Left ventricle myocardium inferior (tissue), 1 donor: Measurements from ENCODE around the gene MICALL1. TPM values are rescaled to one million over a fixed set of nuclear protein-coding genes. Genes with fewer than 3 reads are reported as not detected.

ENCODE experiments used
- DNase-seq: peaks from one replicate; pipeline ENCODE4 v3.0.0-alpha.2; 2020
- H3K27ac ChIP-seq: fragments of 200-600 bp; replicated peaks from 2 replicates; pipeline ENCODE4 v1.8.0; 2021
- H3K27me3 ChIP-seq: fragments of 200-600 bp; 2 replicates; pipeline ENCODE4 v1.8.0; 2021; ENCODE audit warnings: low read depth
- H3K36me3 ChIP-seq: fragments of 200-600 bp; 2 replicates; pipeline ENCODE4 v1.8.0; 2021
- H3K4me1 ChIP-seq: fragments of 200-600 bp; 2 replicates; pipeline ENCODE4 v1.8.0; 2021
- H3K4me3 ChIP-seq: fragments of 200-600 bp; 2 replicates; pipeline ENCODE4 v1.8.0; 2021; ENCODE audit warnings: mild to moderate bottlenecking, moderate library complexity
- H3K9me3 ChIP-seq: fragments of 200-600 bp; replicated peaks from 2 replicates; pipeline ENCODE4 v1.8.0; 2021
- intact Hi-C: fragments of 100-400 bp; cut with micrococcal nuclease; formaldehyde crosslinking; loops from one replicate; pipeline ENCODE4 v1.11.0; 2022
- total RNA-seq: library from RNA; stranded (reverse); fragmentation: NEBNext Ultra II Directional; extraction: Animal tissue kit (Norgen Biotek cat#: 25700); gene quantifications from one replicate; pipeline ENCODE4 v1.2.1, GENCODE V29; 2021
- TF ChIP-seq, protein P1 (sequence below): fragments of 200-600 bp; IDR thresholded peaks from 2 replicates; pipeline ENCODE4 v1.8.0; 2021; ENCODE audit warnings: antibody characterized with exemption, mild to moderate bottlenecking, borderline replicate concordance
- donor health status: DM: no; HTN: yes; CAD: no; lungs with severe emphysema.

The MICALL1 gene
- total RNA-seq, 1 donor from 2014 or later, result 14.8 TPM

DNA sequence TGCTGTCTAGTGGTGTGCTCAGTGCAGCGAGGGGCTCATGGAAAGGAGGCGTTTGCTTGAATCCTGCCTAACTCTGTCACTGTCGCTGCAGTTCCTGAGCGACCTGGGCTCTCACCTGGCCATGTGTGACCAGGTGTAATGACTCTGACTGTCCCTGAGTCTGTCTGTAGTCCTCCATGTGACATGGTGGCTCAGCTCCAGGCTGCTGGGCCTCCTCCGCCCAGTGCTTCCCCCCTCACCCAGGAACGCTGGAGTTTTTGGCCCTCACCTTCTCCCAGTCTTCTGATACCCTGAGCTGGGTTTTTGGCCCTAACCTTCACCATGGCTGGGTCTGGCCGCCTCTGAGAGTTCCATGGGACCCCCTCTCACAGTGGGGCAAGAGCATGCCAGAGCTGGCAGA, 20.3 kb downstream of the MICALL1 start:
- Histone ChIP-seq H3K4me1 (peaks cover 12% of the 10 kb centered on the region), H3K27ac (no peak overlapping the region), H3K4me3 (no peak overlapping the region), H3K9me3 (no peaks in the 10 kb centered on the region), H3K36me3 (peaks cover 78% of the 10 kb centered on the region), H3K27me3 (no peaks in the 10 kb centered on the region)
- TF ChIP-seq, protein P1, sequence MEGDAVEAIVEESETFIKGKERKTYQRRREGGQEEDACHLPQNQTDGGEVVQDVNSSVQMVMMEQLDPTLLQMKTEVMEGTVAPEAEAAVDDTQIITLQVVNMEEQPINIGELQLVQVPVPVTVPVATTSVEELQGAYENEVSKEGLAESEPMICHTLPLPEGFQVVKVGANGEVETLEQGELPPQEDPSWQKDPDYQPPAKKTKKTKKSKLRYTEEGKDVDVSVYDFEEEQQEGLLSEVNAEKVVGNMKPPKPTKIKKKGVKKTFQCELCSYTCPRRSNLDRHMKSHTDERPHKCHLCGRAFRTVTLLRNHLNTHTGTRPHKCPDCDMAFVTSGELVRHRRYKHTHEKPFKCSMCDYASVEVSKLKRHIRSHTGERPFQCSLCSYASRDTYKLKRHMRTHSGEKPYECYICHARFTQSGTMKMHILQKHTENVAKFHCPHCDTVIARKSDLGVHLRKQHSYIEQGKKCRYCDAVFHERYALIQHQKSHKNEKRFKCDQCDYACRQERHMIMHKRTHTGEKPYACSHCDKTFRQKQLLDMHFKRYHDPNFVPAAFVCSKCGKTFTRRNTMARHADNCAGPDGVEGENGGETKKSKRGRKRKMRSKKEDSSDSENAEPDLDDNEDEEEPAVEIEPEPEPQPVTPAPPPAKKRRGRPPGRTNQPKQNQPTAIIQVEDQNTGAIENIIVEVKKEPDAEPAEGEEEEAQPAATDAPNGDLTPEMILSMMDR, result no peak
- no peak for DNase-seq
- intact Hi-C loops, result no loop called here

DNA sequence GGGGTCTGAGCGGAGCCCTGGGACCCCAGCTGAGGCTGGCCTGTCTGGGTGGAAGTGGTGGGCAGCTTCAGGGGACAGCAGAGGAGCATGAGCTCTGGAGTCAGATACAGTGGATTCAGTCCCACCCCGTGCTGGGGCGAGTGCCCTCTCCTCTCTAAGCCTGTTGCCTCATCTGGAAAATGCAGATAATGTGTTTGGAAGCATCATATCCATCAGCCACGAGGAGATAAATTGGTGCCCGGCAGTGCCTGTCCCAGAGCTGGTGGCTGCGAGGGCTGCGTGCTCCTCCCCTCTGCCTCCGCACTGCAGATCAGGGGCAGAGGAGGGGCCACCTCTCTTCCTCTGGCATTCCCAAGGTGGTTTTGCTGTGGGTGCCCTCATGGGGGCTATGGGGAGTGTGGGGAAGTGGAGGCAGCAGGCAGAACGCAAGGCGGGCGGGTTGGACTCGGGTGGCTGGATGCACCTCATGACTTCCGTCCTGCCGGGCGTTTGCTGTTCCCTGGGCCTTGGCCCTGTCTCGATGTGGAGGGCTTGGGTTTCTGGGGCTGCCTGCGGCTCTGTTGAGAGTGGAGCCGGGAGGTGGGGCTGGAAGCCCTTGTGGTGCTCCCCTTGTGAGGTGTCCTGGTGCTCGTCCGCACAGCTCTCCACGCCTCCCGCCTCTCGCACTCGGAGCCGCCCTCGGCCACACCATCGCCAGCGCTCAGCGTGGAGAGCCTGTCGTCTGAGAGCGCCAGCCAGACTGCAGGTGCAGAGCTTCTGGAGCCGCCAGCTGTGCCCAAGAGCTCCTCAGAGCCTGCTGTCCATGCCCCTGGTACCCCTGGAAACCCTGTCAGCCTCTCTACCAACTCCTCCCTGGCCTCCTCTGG, 20.9 kb downstream of the MICALL1 start:
- no peaks in the 10 kb centered on the region for H3K27me3 ChIP-seq
- H3K27ac ChIP-seq, result no peak overlapping the region
- H3K36me3 ChIP-seq, result peaks cover 76% of the 10 kb centered on the region
- DNase-seq, result no peak
- intact Hi-C loops, result no loop called here
- H3K4me3 ChIP-seq, result no peak overlapping the region
- peaks cover 19% of the 10 kb centered on the region for H3K4me1 ChIP-seq
- TF ChIP-seq, protein P1, result no peak
- H3K9me3 ChIP-seq, result no peaks in the 10 kb centered on the region

DNA sequence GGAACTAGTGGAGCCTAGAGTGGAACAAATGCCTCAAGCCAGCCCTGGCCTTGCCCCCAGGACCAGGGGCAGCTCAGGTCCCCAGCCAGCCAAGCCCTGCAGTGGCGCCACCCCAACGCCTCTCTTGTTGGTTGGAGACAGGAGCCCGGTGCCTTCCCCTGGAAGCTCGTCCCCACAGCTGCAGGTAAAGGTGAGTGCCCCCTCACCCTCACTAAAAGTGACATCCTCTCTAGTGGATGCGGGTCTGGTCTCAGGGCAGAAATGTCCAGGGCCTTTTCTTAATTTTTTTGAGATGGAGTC, 21.5 kb downstream of the MICALL1 start:
- Histone ChIP-seq H3K9me3 (no peaks in the 10 kb centered on the region), H3K27ac (no peak overlapping the region), H3K4me1 (peaks cover 25% of the 10 kb centered on the region), H3K4me3 (no peak overlapping the region), H3K36me3 (peaks cover 80% of the 10 kb centered on the region), H3K27me3 (no peaks in the 10 kb centered on the region)
- intact Hi-C loops, result no loop called here
- no peak for DNase-seq
- TF ChIP-seq, protein P1, result no peak

DNA sequence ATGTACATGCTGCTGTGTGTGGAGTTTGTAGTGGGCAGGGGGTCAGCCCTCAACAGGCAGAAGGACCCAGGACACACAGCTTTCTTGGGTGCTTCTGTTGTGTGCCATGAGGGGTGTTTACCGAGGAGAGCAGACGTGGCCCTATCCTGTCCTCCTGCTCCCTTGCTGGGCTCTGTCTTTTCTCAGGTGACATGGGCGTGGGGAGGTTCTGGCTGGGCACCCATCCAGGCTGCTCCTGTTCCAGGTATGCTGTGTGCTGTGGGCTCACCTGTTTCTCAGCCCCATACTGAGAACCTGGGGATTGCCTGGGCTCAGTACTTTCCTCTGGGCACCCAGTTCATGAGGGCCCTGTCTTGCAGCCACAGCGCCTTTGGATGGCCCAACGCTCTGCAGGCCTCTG, 23.3 kb downstream of the MICALL1 start:
- Histone ChIP-seq H3K4me1 (peaks cover 43% of the 10 kb centered on the region), H3K4me3 (no peak overlapping the region), H3K27ac (no peak overlapping the region), H3K36me3 (peaks cover 69% of the 10 kb centered on the region), H3K27me3 (no peaks in the 10 kb centered on the region), H3K9me3 (no peaks in the 10 kb centered on the region)
- intact Hi-C loops, result no loop called here
- TF ChIP-seq, protein P1, result no peak
- no peak for DNase-seq

DNA sequence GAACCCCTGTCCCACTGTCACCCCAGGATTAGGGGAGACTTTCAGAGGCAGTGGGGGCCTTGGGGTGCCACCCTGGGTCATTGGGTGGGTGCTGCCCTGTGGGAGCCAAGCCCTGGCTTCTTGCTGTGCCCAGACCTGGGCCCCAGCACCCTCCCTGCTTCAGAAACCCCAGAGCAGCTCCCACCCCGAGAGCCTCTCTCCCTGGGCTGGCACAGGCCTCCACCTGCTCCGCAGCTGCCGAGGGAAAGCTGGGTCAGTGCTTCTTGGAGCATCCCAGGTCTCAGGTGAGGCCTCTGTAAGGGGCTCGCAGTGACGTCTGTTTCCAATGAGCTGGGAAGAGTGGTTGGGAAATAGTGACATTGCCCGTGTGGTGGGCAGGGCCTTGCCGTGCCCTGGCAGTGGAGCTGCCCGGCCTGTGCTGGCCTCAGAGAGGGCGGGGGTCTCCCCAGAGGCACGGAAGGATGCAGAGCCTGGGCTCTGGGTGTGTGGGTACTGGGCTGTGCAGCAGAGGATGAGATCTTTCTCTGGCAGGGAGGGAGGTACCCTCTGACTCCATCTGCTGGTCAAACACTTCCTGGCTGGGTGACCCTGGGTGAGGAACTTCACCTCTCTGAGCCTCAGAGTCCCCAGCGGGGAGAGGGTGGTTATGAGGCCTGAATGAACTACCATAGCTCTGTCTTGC, 24.3 kb downstream of the MICALL1 start:
- Histone ChIP-seq H3K36me3 (peaks cover 63% of the 10 kb centered on the region), H3K9me3 (no peaks in the 10 kb centered on the region), H3K27ac (peak overlapping the region; percentile 40), H3K4me3 (no peak overlapping the region), H3K4me1 (peaks cover 51% of the 10 kb centered on the region), H3K27me3 (no peaks in the 10 kb centered on the region)
- TF ChIP-seq, protein P1, result peak; percentile 51
- intact Hi-C loops, result no loop called here
- no peak for DNase-seq
